Measurements from ENCODE around the gene CENPH. TPM values are rescaled to one million over a fixed set of nuclear protein-coding genes. Genes with fewer than 3 reads are reported as not detected.
"Not testable (repeated sequence)": the region's sequence is repeated elsewhere in the genome, so short reads cannot be mapped to it uniquely, and the experiment has no call there.

CENPH gene
- total and polyA plus RNA-seq, 12 donors, result 1.9 to 5.1 (median 2.8) TPM

- Histone ChIP-seq H3K9me3 (no peaks in the 10 kb centered on the region), H3K27me3 (no peaks in the 10 kb centered on the region), H3K4me3 (no peak overlapping the region), H3K36me3 (peaks cover 0 to 51% (median 0%) of the 10 kb centered on the region in 9 donors), H3K4me1 (peaks cover 3 to 24% (median 10%) of the 10 kb centered on the region in 9 donors), H3K27ac (no peak overlapping the region)
- intact Hi-C loops (cut with DNase I), result no loop called here
- TF ChIP-seq CTCF (IDR thresholded peaks at IDR 0.05), result no peak
- no peak for ATAC-seq
- no peak for DNase-seq
- 100% methylated on average over 1 of the region's 1 CpG for WGBS, 2 donors
These were observed 18.9 kb upstream of the CENPH start for GRCh38 chr5:69170495-69170894.

GRCh38 chr5:69170969-69171368 is 18.4 kb upstream of the CENPH start:
- no peaks in the 10 kb centered on the region for H3K27me3 ChIP-seq
- H3K9me3 ChIP-seq, result no peaks in the 10 kb centered on the region
- H3K36me3 ChIP-seq, result peaks cover 0 to 56% (median 0%) of the 10 kb centered on the region in 9 donors
- no peak for TF ChIP-seq CTCF (IDR thresholded peaks at IDR 0.05)
- H3K4me3 ChIP-seq, result no peak overlapping the region
- intact Hi-C loops (cut with DNase I), result no loop called here
- H3K4me1 ChIP-seq, result peaks cover 3 to 24% (median 10%) of the 10 kb centered on the region in 9 donors
- no peak overlapping the region for H3K27ac ChIP-seq
- ATAC-seq, result no peak
- 96 to 98% methylated on average over 3 of the region's 3 CpGs for WGBS, 2 donors
- no peak for DNase-seq

- DNase-seq; intact Hi-C loops (cut with DNase I): not testable (repeated sequence)
- WGBS, 2 donors, result 88 to 92% methylated on average over 15 of the region's 15 CpGs
These were observed 7.6 kb upstream of the CENPH start for GRCh38 chr5:69181659-69182293.

GRCh38 chr5:69184621-69185020 is 4.8 kb upstream of the CENPH start:
- H3K27me3 ChIP-seq, result no peaks in the 10 kb centered on the region
- no peak overlapping the region for H3K27ac ChIP-seq
- intact Hi-C loops (cut with DNase I), result no loop called here
- DNase-seq (no peak), ATAC-seq (no peak)
- peaks cover 2 to 9% (median 8%) of the 10 kb centered on the region in 9 donors for H3K4me1 ChIP-seq
- WGBS, 2 donors, result 84 to 88% methylated on average over 1 of the region's 1 CpG
- no peak overlapping the region for H3K4me3 ChIP-seq
- no peak for TF ChIP-seq CTCF (IDR thresholded peaks at IDR 0.05)
- no peaks in the 10 kb centered on the region for H3K36me3 ChIP-seq
- H3K9me3 ChIP-seq, result no peaks in the 10 kb centered on the region

More at GRCh38 chr5:69181659-69182293, 7.6 kb upstream of the CENPH start:
- H3K4me3 ChIP-seq, H3K4me1 ChIP-seq, H3K27ac ChIP-seq, H3K27me3 ChIP-seq, ATAC-seq, H3K9me3 ChIP-seq: not testable (repeated sequence)
- H3K36me3 ChIP-seq, result peaks cover 0 to 11% (median 0%) of the 10 kb centered on the region in 9 donors

- 92 to 93% methylated on average over 2 of the region's 2 CpGs for WGBS, 2 donors
These were observed 2.0 kb upstream of the CENPH start for GRCh38 chr5:69187342-69187741.

More at GRCh38 chr5:69187342-69187741, 2.0 kb upstream of the CENPH start:
- H3K9me3 ChIP-seq, result no peaks in the 10 kb centered on the region
- intact Hi-C loops (cut with DNase I), result no loop called here
- no peak for DNase-seq
- peaks cover 3 to 18% (median 17%) of the 10 kb centered on the region in 9 donors for H3K4me1 ChIP-seq
- no peaks in the 10 kb centered on the region for H3K27me3 ChIP-seq
- H3K4me3 ChIP-seq, result no peak overlapping the region
- peaks cover 0 to 5% (median 0%) of the 10 kb centered on the region in 9 donors for H3K36me3 ChIP-seq
- TF ChIP-seq CTCF (IDR thresholded peaks at IDR 0.05), result no peak
- H3K27ac ChIP-seq, result no peak overlapping the region
- no peak for ATAC-seq
